BLaER1 treated with 17β-estradiol and CSF1 and Interleukin-3, amounts not matched to agents 10 nM and 100 nM (cell line): ENCODE data around the gene TEKT1.
A peak's percentile ranks its signal among the peaks of the same experiment; 100 is the strongest.

ENCODE experiments used
- H3K27ac ChIP-seq, 11 experiments: shearing (Covaris generic); formaldehyde crosslinking; 2 replicates each; pipeline ENCODE4 v1.8.1; 2022
- H3K27me3 ChIP-seq, 11 experiments: shearing (Covaris generic); formaldehyde crosslinking; 2 replicates each; pipeline ENCODE4 v1.8.1; 2022
- H3K36me3 ChIP-seq, 11 experiments: shearing (Covaris generic); formaldehyde crosslinking; 2 replicates each; pipeline ENCODE4 v1.8.1; 2022
- H3K4me1 ChIP-seq, 10 experiments: shearing (Covaris generic); formaldehyde crosslinking; 2 replicates each; pipeline ENCODE4 v1.8.1; 2022
- H3K4me2 ChIP-seq, 11 experiments: shearing (Covaris generic); formaldehyde crosslinking; 2 replicates each; pipeline ENCODE4 v1.8.1; 2022
- H3K4me3 ChIP-seq, 10 experiments: shearing (Covaris generic); formaldehyde crosslinking; 2 replicates each; pipeline ENCODE4 v1.8.1; 2022
- H3K9ac ChIP-seq, 11 experiments: shearing (Covaris generic); formaldehyde crosslinking; 2 replicates each; pipeline ENCODE4 v1.8.1; 2022
- H3K9me3 ChIP-seq, 11 experiments: shearing (Covaris generic); formaldehyde crosslinking; replicated peaks in 1 of 11; 2 replicates each; pipeline ENCODE4 v1.8.1; 2022
- H4K20me1 ChIP-seq, 11 experiments: shearing (Covaris generic); formaldehyde crosslinking; 2 replicates each; pipeline ENCODE4 v1.8.1; 2022
- Cebpa-rat ChIP-seq, 11 experiments: shearing (Covaris generic); IDR thresholded peaks; 2 replicates each; pipeline ENCODE4 v1.8.1; 2022

The TEKT1 gene

GRCh38 chr17:6756425-6757031 lies 75.0 kb downstream of the TEKT1 start:
- peak overlapping the region; percentile 64 to 84 (median 78); a peak in 21 of 22 replicates for H3K27ac ChIP-seq
- peak overlapping the region; percentile 87 to 99 (median 95) for H3K4me2 ChIP-seq
- TF ChIP-seq Cebpa-rat (IDR thresholded peaks at IDR 0.05) = no peak
- peaks cover 50 to 64% (median 59%) of the 10 kb centered on the region in 10 experiments for H3K4me1 ChIP-seq
- no peaks in the 10 kb centered on the region for H3K27me3 ChIP-seq
- H3K9ac ChIP-seq = peak overlapping the region; percentile 72 to 81 (median 79)
- no peaks in the 10 kb centered on the region for H3K9me3 ChIP-seq
- H3K36me3 ChIP-seq = peaks cover 28 to 40% (median 36%) of the 10 kb centered on the region in 11 experiments; a peak in 21 of 22 replicates
- H4K20me1 ChIP-seq = peaks cover 0 to 12% (median 0%) of the 10 kb centered on the region in 11 experiments; a peak in 2 of 22 replicates
- H3K4me3 ChIP-seq = peak overlapping the region; percentile 68 to 80 (median 72)

GRCh38 chr17:6755731-6756184 lies 75.8 kb downstream of the TEKT1 start, which contains the start of gene XAF1:
Gene XAF1, plus strand, starts transcription at chr17:6756046. Its CDS starts 33 bp downstream, at chr17:6756079.
- H3K27ac ChIP-seq = peak within 1 kb of the TSS; percentile 64 to 84 (median 78)
- H3K4me2 ChIP-seq = peak within 1 kb of the TSS; percentile 87 to 99 (median 95)
- H3K9ac ChIP-seq = peak within 1 kb of the TSS; percentile 72 to 81 (median 79)

GRCh38 chr17:6755281-6755680 lies 76.2 kb downstream of the TEKT1 start:
- Histone ChIP-seq H3K4me1 (peaks cover 50 to 67% (median 64%) of the 10 kb centered on the region in 10 experiments), H3K4me3 (peak overlapping the region; percentile 68 to 80 (median 72)), H3K9me3 (no peaks in the 10 kb centered on the region), H3K36me3 (peaks cover 16 to 28% (median 23%) of the 10 kb centered on the region in 11 experiments; a peak in 21 of 22 replicates), H3K27ac (peak overlapping the region; percentile 64 to 84 (median 78)), H3K27me3 (no peaks in the 10 kb centered on the region), H4K20me1 (peaks cover 0 to 12% (median 0%) of the 10 kb centered on the region in 11 experiments; a peak in 2 of 22 replicates), H3K9ac (peak overlapping the region; percentile 72 to 81 (median 79)), H3K4me2 (peak overlapping the region; percentile 87 to 99 (median 95))
- no peak for TF ChIP-seq Cebpa-rat (IDR thresholded peaks at IDR 0.05)

More at GRCh38 chr17:6755731-6756184, 75.8 kb downstream of the TEKT1 start, which contains the start of gene XAF1:
- Histone ChIP-seq H4K20me1 (peaks cover 0 to 12% (median 0%) of the 10 kb centered on the region in 11 experiments; a peak in 2 of 22 replicates), H3K4me1 (peaks cover 50 to 67% (median 64%) of the 10 kb centered on the region in 10 experiments), H3K9me3 (no peaks in the 10 kb centered on the region), H3K4me3 (peak within 1 kb of the TSS; percentile 68 to 80 (median 72)), H3K27me3 (no peaks in the 10 kb centered on the region), H3K36me3 (peaks cover 21 to 32% (median 28%) of the 10 kb centered on the region in 11 experiments; a peak in 21 of 22 replicates)
- TF ChIP-seq Cebpa-rat (IDR thresholded peaks at IDR 0.05) = no peak

GRCh38 chr17:6753546-6753945 lies 78.0 kb downstream of the TEKT1 start:
- Histone ChIP-seq H3K9ac (peak overlapping the region in 8 of 11 experiments; percentile 34 to 67 (median 60); a peak in 10 of 22 replicates), H3K4me2 (peak overlapping the region; percentile 63 to 95 (median 81)), H3K4me1 (peaks cover 50 to 67% (median 64%) of the 10 kb centered on the region in 10 experiments), H3K4me3 (0 out of 20 replicates have a peak overlapping the region, but pooled peaks of 1 of the 10 experiments have one; percentile 1), H3K9me3 (no peaks in the 10 kb centered on the region), H3K27me3 (no peaks in the 10 kb centered on the region), H3K27ac (peak overlapping the region in 10 of 11 experiments; percentile 69 to 80 (median 76); a peak in 20 of 22 replicates), H4K20me1 (peaks cover 0 to 9% (median 0%) of the 10 kb centered on the region in 11 experiments; a peak in 2 of 22 replicates), H3K36me3 (peaks cover 0 to 10% (median 7%) of the 10 kb centered on the region in 11 experiments; a peak in 16 of 22 replicates)
- no peak for TF ChIP-seq Cebpa-rat (IDR thresholded peaks at IDR 0.05)

- H3K4me2 ChIP-seq = peak overlapping the region; percentile 63 to 95 (median 81)
- peak overlapping the region; percentile 31 to 67 (median 57); a peak in 18 of 22 replicates for H3K9ac ChIP-seq
- H3K4me3 ChIP-seq = peak overlapping the region in 4 of 10 experiments; percentile 11 to 50 (median 18); a peak in 3 of 20 replicates
- peak overlapping the region; percentile 43 to 80 (median 75); a peak in 21 of 22 replicates for H3K27ac ChIP-seq
- H3K4me1 ChIP-seq = peaks cover 50 to 66% (median 60%) of the 10 kb centered on the region in 10 experiments
- peak in 3 of 11 experiments; percentile 19 to 43 (median 22); a peak in 1 of 22 replicates for TF ChIP-seq Cebpa-rat (IDR thresholded peaks at IDR 0.05)
- peaks cover 0 to 5% (median 1%) of the 10 kb centered on the region in 11 experiments; a peak in 12 of 22 replicates for H3K36me3 ChIP-seq
- no peaks in the 10 kb centered on the region for H3K27me3 ChIP-seq
- no peaks in the 10 kb centered on the region for H3K9me3 ChIP-seq
- H4K20me1 ChIP-seq = peaks cover 0 to 4% (median 0%) of the 10 kb centered on the region in 11 experiments; a peak in 1 of 22 replicates
Observed at GRCh38 chr17:6753006-6753445, 78.5 kb downstream of the TEKT1 start.

GRCh38 chr17:6752068-6752909 lies 79.2 kb downstream of the TEKT1 start:
- peak overlapping the region; percentile 43 to 80 (median 75); a peak in 21 of 22 replicates for H3K27ac ChIP-seq
- H3K9ac ChIP-seq = peak overlapping the region in 10 of 11 experiments; percentile 47 to 67 (median 58); a peak in 18 of 22 replicates
- peak overlapping the region in 4 of 10 experiments; percentile 11 to 50 (median 18); a peak in 3 of 20 replicates for H3K4me3 ChIP-seq
- H3K4me2 ChIP-seq = peak overlapping the region; percentile 63 to 95 (median 81)
- H3K4me1 ChIP-seq = peaks cover 44 to 58% (median 53%) of the 10 kb centered on the region in 10 experiments
- no peaks in the 10 kb centered on the region for H3K9me3 ChIP-seq
- no peaks in the 10 kb centered on the region for H4K20me1 ChIP-seq
- no peaks in the 10 kb centered on the region for H3K27me3 ChIP-seq
- no peaks in the 10 kb centered on the region for H3K36me3 ChIP-seq
- peak in 7 of 11 experiments; percentile 16 to 59 (median 47); a peak in 8 of 22 replicates for TF ChIP-seq Cebpa-rat (IDR thresholded peaks at IDR 0.05)

GRCh38 chr17:6749519-6749918 lies 82.0 kb downstream of the TEKT1 start:
- H3K4me1 ChIP-seq = peaks cover 25 to 37% (median 32%) of the 10 kb centered on the region in 10 experiments

GRCh38 chr17:6748617-6749016 lies 82.9 kb downstream of the TEKT1 start:
- TF ChIP-seq Cebpa-rat (IDR thresholded peaks at IDR 0.05) = no peak
- H3K9ac ChIP-seq = no peak overlapping the region
- H3K9me3 ChIP-seq = no peaks in the 10 kb centered on the region

More at GRCh38 chr17:6749519-6749918, 82.0 kb downstream of the TEKT1 start:
- no peak overlapping the region for H3K27ac ChIP-seq
- no peaks in the 10 kb centered on the region for H3K9me3 ChIP-seq
- no peaks in the 10 kb centered on the region for H4K20me1 ChIP-seq
- no peak overlapping the region for H3K9ac ChIP-seq
- no peaks in the 10 kb centered on the region for H3K27me3 ChIP-seq
- H3K4me3 ChIP-seq = no peak overlapping the region
- H3K4me2 ChIP-seq = no peak overlapping the region
- H3K36me3 ChIP-seq = no peaks in the 10 kb centered on the region
- no peak for TF ChIP-seq Cebpa-rat (IDR thresholded peaks at IDR 0.05)

More at GRCh38 chr17:6748617-6749016, 82.9 kb downstream of the TEKT1 start:
- Histone ChIP-seq H3K27ac (no peak overlapping the region), H3K4me2 (no peak overlapping the region), H3K36me3 (no peaks in the 10 kb centered on the region), H3K4me1 (peaks cover 19 to 28% (median 23%) of the 10 kb centered on the region in 10 experiments), H3K4me3 (no peak overlapping the region), H4K20me1 (no peaks in the 10 kb centered on the region), H3K27me3 (no peaks in the 10 kb centered on the region)
